Limb (tissue), 2 donors: ENCODE data around the gene NLGN2.

ENCODE experiments used
- DNase-seq, 2 donors: peaks; one replicate each; pipeline ENCODE4 v3.0.0-alpha.2; 2016; ENCODE audit errors: extremely low spot score in 2 of 2

Gene NLGN2

GRCh38 chr17:7436556-7437368 is 29.1 kb downstream of the NLGN2 start:
- DNase-seq = peak; percentile 69 to 85

GRCh38 chr17:7437369-7437863 is 29.8 kb downstream of the NLGN2 start:
- DNase-seq = no peak

- peak in 1 of 2 donors; percentile 79 for DNase-seq
These were observed 30.4 kb downstream of the NLGN2 start for GRCh38 chr17:7437950-7438614.

GRCh38 chr17:7438656-7439460 is 31.2 kb downstream of the NLGN2 start:
- DNase-seq = no peak

GRCh38 chr17:7439462-7440112 is 31.9 kb downstream of the NLGN2 start, which contains the start of gene FGF11:
Gene FGF11, plus strand, starts transcription at chr17:7439512. Its CDS starts 109 bp downstream, at chr17:7439621.
- peak in 1 of 2 donors; percentile 51 for DNase-seq

- DNase-seq = peak in 1 of 2 donors; percentile 86
These were observed 32.6 kb downstream of the NLGN2 start for GRCh38 chr17:7440113-7440833.

- peak in 1 of 2 donors; percentile 55 for DNase-seq
These were observed 33.2 kb downstream of the NLGN2 start for GRCh38 chr17:7440834-7441195.

- DNase-seq = no peak
These were observed 33.6 kb downstream of the NLGN2 start for GRCh38 chr17:7441266-7441665.

GRCh38 chr17:7442142-7442541 is 34.5 kb downstream of the NLGN2 start:
- DNase-seq = no peak

GRCh38 chr17:7443499-7444485 is 36.1 kb downstream of the NLGN2 start:
- no peak for DNase-seq

- peak; percentile 53 to 74 for DNase-seq
These were observed 37.3 kb downstream of the NLGN2 start, which contains the start of gene CHRNB1 for GRCh38 chr17:7444682-7445618. Gene CHRNB1, plus strand, starts transcription at chr17:7445061. Its CDS starts 67 bp downstream, at chr17:7445128.

GRCh38 chr17:7445619-7445968 is 37.9 kb downstream of the NLGN2 start:
- no peak for DNase-seq

GRCh38 chr17:7448461-7448860 is 40.8 kb downstream of the NLGN2 start:
- no peak for DNase-seq

- no peak for DNase-seq
These were observed 52.4 kb downstream of the NLGN2 start for GRCh38 chr17:7459961-7460545.

- DNase-seq = no peak
These were observed 53.4 kb downstream of the NLGN2 start for GRCh38 chr17:7460850-7461660.

- no peak for DNase-seq
These were observed 55.1 kb downstream of the NLGN2 start for GRCh38 chr17:7462474-7463371.
